GM10266 (cell line): ENCODE results near the gene SDK1.
A peak's percentile ranks its signal among the peaks of the same experiment; 100 is the strongest.

Source experiments
- DNase-seq: peaks from one replicate; pipeline ENCODE4 v3.0.0; 2012; ENCODE audit errors: extremely low spot score
- CTCF ChIP-seq: IDR thresholded peaks from 2 replicates; pipeline ENCODE4 v1.5.1; 2012; ENCODE audit warnings: mild to moderate bottlenecking, low read depth; ENCODE audit not compliant: control insufficient read depth, insufficient read depth; ENCODE audit errors: missing control alignments

SDK1 gene

GRCh38 chr7:4268040-4268965 is 967.3 kb downstream of the SDK1 start:
- no peak for TF ChIP-seq CTCF
- peak; percentile 15 for DNase-seq

- TF ChIP-seq CTCF: no peak
- no peak for DNase-seq
These were observed 968.0 kb downstream of the SDK1 start for GRCh38 chr7:4269086-4269485.

GRCh38 chr7:4269746-4270145 is 968.7 kb downstream of the SDK1 start:
- no peak for TF ChIP-seq CTCF
- DNase-seq: no peak

- TF ChIP-seq CTCF: no peak
- no peak for DNase-seq
These were observed 969.2 kb downstream of the SDK1 start for GRCh38 chr7:4270268-4270667.

GRCh38 chr7:4270941-4271715 is 970.1 kb downstream of the SDK1 start:
- no peak for DNase-seq
- TF ChIP-seq CTCF: no peak

GRCh38 chr7:4271716-4272015 is 970.6 kb downstream of the SDK1 start:
- TF ChIP-seq CTCF: no peak
- DNase-seq: no peak

GRCh38 chr7:4272141-4272540 is 971.1 kb downstream of the SDK1 start:
- TF ChIP-seq CTCF: no peak
- no peak for DNase-seq
